ENCODE measurements around the gene CDK15. TPM values are rescaled to one million over a fixed set of nuclear protein-coding genes. Genes with fewer than 3 reads are reported as not detected.

Gene CDK15
- total and polyA plus RNA-seq, 5 donors from 2014 or later = not detected

DNA sequence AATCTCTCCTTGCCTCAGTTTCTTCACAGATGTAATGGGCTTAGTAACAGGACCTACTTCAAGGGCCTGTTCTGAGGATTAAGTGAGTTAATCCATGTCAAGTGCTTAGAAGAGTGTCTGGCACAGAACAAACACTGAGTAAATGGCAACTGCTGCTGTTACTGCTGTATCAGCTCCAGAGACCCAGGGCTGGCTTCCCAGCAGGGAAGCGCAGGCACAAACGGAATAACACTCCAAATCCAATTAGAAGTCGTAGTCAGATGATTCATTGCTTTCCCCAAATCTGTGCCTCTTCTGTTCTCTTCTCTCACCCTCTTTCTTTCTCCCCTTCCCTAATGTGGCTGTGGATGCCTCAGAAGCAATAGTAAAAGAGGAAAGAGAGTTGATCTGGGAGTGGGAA is 126.2 kb downstream of the CDK15 start:
- H3K27ac ChIP-seq (ENCODE audit: insufficient read depth, low read length, poor library complexity, severe bottlenecking) = no peak overlapping the region
- no peaks in the 10 kb centered on the region for H3K9me3 ChIP-seq (ENCODE audit: control insufficient read depth in 2 of 2, low read length in 2 of 2)
- Mint-ChIP-seq H3K27ac (no peak overlapping the region), H3K9me3 (peaks cover 0 to 6% (median 0%) of the 10 kb centered on the region in 7 donors), H3K36me3 (no peaks in the 10 kb centered on the region), H3K27me3 (peaks cover 17% of the 10 kb centered on the region), H3K4me3 (no peak overlapping the region), H3K4me1 (peaks cover 0 to 2% (median 0%) of the 10 kb centered on the region in 4 donors)
- H3K27me3 ChIP-seq (ENCODE audit: control insufficient read depth, insufficient read depth, low read length) = peaks cover 3% of the 10 kb centered on the region
- no peak for DNase-seq
- H3K4me3 ChIP-seq (ENCODE audit: low read depth, low read length) = no peak overlapping the region
- ATAC-seq (ENCODE audit: low read depth in 2 of 2) = no peak
- H3K4me1 ChIP-seq (ENCODE audit: control insufficient read depth, insufficient read depth, low read length, poor library complexity, severe bottlenecking) = no peaks in the 10 kb centered on the region
- no peaks in the 10 kb centered on the region for H3K36me3 ChIP-seq (ENCODE audit: control insufficient read depth, insufficient read depth, low read length)

GRCh38 chr2:201933792-201934237 is 127.5 kb downstream of the CDK15 start:
- no peaks in the 10 kb centered on the region for H3K36me3 ChIP-seq (ENCODE audit: control insufficient read depth, insufficient read depth, low read length)
- no peaks in the 10 kb centered on the region for H3K4me1 ChIP-seq (ENCODE audit: control insufficient read depth, insufficient read depth, low read length, poor library complexity, severe bottlenecking)
- H3K36me3 Mint-ChIP-seq = no peaks in the 10 kb centered on the region
- no peaks in the 10 kb centered on the region for H3K4me1 Mint-ChIP-seq
- H3K9me3 ChIP-seq (ENCODE audit: control insufficient read depth in 2 of 2, low read length in 2 of 2) = no peaks in the 10 kb centered on the region
- H3K9me3 Mint-ChIP-seq = peaks cover 0 to 6% (median 0%) of the 10 kb centered on the region in 7 donors
- peaks cover 6% of the 10 kb centered on the region for H3K27me3 ChIP-seq (ENCODE audit: control insufficient read depth, insufficient read depth, low read length)
- DNase-seq (no peak), ATAC-seq (ENCODE audit: low read depth in 2 of 2) (no peak)
- no peak overlapping the region for H3K4me3 Mint-ChIP-seq
- no peak overlapping the region for H3K4me3 ChIP-seq (ENCODE audit: low read depth, low read length)
- peaks cover 17% of the 10 kb centered on the region for H3K27me3 Mint-ChIP-seq
- no peak overlapping the region for H3K27ac Mint-ChIP-seq
- no peak overlapping the region for H3K27ac ChIP-seq (ENCODE audit: insufficient read depth, low read length, poor library complexity, severe bottlenecking)

GRCh38 chr2:201936817-201937216 is 130.5 kb downstream of the CDK15 start:
- DNase-seq (no peak), ATAC-seq (ENCODE audit: low read depth in 2 of 2) (no peak)
- peaks cover 12% of the 10 kb centered on the region for H3K27me3 Mint-ChIP-seq

DNA sequence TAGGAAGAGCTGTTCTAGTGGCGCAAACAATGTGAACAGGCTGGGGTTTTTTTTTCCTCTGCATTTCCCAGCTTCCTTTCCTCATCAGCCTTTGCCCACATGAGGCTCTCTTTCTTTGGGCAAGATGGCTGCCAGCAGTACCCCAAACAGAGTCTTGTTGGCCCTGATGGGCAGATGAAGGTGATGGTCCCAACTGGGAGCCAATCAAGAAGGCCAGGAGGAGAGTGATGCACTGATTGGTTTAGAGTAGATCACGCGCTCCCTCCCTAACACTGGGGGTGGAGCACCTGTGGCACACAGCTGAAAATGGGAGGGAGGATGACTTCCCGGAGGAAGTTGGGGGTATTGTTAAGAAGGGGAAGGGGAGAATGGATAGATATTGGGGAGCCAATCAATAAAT is 131.0 kb downstream of the CDK15 start:
- DNase-seq = no peak
- Mint-ChIP-seq H3K36me3 (no peaks in the 10 kb centered on the region), H3K4me1 (no peaks in the 10 kb centered on the region), H3K9me3 (peaks cover 0 to 6% (median 0%) of the 10 kb centered on the region in 7 donors), H3K27ac (no peak overlapping the region), H3K4me3 (peak overlapping the region in 1 of 4 donors; percentile 21), H3K27me3 (peaks cover 8% of the 10 kb centered on the region)
- ATAC-seq (ENCODE audit: low read depth in 2 of 2) = no peak
- Histone ChIP-seq H3K4me3 (ENCODE audit: low read depth, low read length) (no peak overlapping the region), H3K9me3 (ENCODE audit: control insufficient read depth in 2 of 2, low read length in 2 of 2) (no peaks in the 10 kb centered on the region), H3K27ac (ENCODE audit: insufficient read depth, low read length, poor library complexity, severe bottlenecking) (no peak overlapping the region), H3K36me3 (ENCODE audit: control insufficient read depth, insufficient read depth, low read length) (no peaks in the 10 kb centered on the region), H3K4me1 (ENCODE audit: control insufficient read depth, insufficient read depth, low read length, poor library complexity, severe bottlenecking) (no peaks in the 10 kb centered on the region), H3K27me3 (ENCODE audit: control insufficient read depth, insufficient read depth, low read length) (peaks cover 6% of the 10 kb centered on the region)

More at GRCh38 chr2:201936817-201937216, 130.5 kb downstream of the CDK15 start:
- Histone ChIP-seq H3K9me3 (ENCODE audit: control insufficient read depth in 2 of 2, low read length in 2 of 2) (no peaks in the 10 kb centered on the region), H3K4me1 (ENCODE audit: control insufficient read depth, insufficient read depth, low read length, poor library complexity, severe bottlenecking) (no peaks in the 10 kb centered on the region), H3K4me3 (ENCODE audit: low read depth, low read length) (no peak overlapping the region), H3K36me3 (ENCODE audit: control insufficient read depth, insufficient read depth, low read length) (no peaks in the 10 kb centered on the region), H3K27ac (ENCODE audit: insufficient read depth, low read length, poor library complexity, severe bottlenecking) (no peak overlapping the region), H3K27me3 (ENCODE audit: control insufficient read depth, insufficient read depth, low read length) (peaks cover 6% of the 10 kb centered on the region)
- Mint-ChIP-seq H3K9me3 (peaks cover 0 to 6% (median 0%) of the 10 kb centered on the region in 7 donors), H3K4me1 (no peaks in the 10 kb centered on the region), H3K36me3 (no peaks in the 10 kb centered on the region), H3K27ac (no peak overlapping the region), H3K4me3 (no peak overlapping the region)

DNA sequence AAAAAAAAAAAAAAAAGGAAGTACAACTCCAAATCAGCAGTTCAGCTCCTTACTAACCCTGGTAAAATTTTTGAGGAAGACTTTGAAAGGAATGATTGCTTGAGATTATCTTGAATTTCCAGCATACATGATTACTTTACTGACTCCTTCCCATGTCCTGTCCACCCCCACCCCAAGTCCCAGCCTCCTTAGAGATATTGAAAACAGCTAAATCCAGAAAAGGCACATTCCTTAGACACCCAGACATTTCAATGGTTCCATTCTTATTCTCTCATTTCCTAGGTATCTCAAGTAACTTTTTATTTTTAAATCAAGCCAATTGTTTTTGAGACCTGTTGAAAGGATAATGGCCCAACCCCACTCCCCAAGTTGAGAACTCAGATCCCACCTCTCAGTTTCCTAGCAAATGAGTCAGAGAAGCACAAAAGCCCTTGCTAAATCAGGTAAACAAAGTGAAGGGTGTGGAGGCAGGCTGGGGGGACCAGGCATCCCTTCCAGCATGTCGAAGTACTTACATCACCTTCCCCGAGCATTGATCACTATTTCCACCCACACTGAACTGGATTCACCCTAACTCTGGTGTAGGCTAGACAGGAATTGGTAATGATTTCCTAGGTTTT is 131.9 kb downstream of the CDK15 start:
- H3K27me3 Mint-ChIP-seq = peaks cover 8% of the 10 kb centered on the region
- no peaks in the 10 kb centered on the region for H3K9me3 ChIP-seq (ENCODE audit: control insufficient read depth in 2 of 2, low read length in 2 of 2)
- peaks cover 0 to 6% (median 0%) of the 10 kb centered on the region in 7 donors for H3K9me3 Mint-ChIP-seq
- H3K4me1 ChIP-seq (ENCODE audit: control insufficient read depth, insufficient read depth, low read length, poor library complexity, severe bottlenecking) = no peaks in the 10 kb centered on the region
- no peak overlapping the region for H3K4me3 Mint-ChIP-seq
- no peaks in the 10 kb centered on the region for H3K36me3 ChIP-seq (ENCODE audit: control insufficient read depth, insufficient read depth, low read length)
- H3K27ac Mint-ChIP-seq = no peak overlapping the region
- H3K4me3 ChIP-seq (ENCODE audit: low read depth, low read length) = no peak overlapping the region
- ATAC-seq (ENCODE audit: low read depth in 2 of 2) (no peak), DNase-seq (no peak)
- no peaks in the 10 kb centered on the region for H3K36me3 Mint-ChIP-seq
- no peak overlapping the region for H3K27ac ChIP-seq (ENCODE audit: insufficient read depth, low read length, poor library complexity, severe bottlenecking)
- no peaks in the 10 kb centered on the region for H3K4me1 Mint-ChIP-seq
- peaks cover 6% of the 10 kb centered on the region for H3K27me3 ChIP-seq (ENCODE audit: control insufficient read depth, insufficient read depth, low read length)

DNA sequence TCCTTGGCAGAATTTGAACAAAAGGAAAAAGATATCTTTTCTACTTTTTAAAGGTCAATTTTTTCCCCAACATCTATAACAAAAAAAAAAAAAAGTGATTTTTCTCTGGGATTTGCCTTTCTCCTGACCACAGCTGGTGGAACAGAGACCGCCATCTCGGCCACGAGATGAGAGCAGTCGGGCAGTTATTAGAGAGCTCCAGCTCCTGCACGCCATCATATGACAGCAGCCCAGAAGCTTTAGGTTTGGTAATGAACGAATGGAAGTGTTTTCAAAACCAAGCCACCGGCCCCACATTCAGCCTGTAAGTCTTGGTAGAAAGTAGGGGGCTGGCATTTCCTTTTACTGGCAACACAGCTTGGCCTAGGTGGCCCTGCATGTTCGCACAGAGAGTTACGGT is 132.4 kb downstream of the CDK15 start:
- Histone ChIP-seq H3K4me3 (ENCODE audit: low read depth, low read length) (no peak overlapping the region), H3K9me3 (ENCODE audit: control insufficient read depth in 2 of 2, low read length in 2 of 2) (no peaks in the 10 kb centered on the region), H3K4me1 (ENCODE audit: control insufficient read depth, insufficient read depth, low read length, poor library complexity, severe bottlenecking) (no peaks in the 10 kb centered on the region), H3K27me3 (ENCODE audit: control insufficient read depth, insufficient read depth, low read length) (peaks cover 6% of the 10 kb centered on the region), H3K27ac (ENCODE audit: insufficient read depth, low read length, poor library complexity, severe bottlenecking) (no peak overlapping the region), H3K36me3 (ENCODE audit: control insufficient read depth, insufficient read depth, low read length) (no peaks in the 10 kb centered on the region)
- ATAC-seq (ENCODE audit: low read depth in 2 of 2) = no peak
- Mint-ChIP-seq H3K4me3 (no peak overlapping the region), H3K27ac (no peak overlapping the region), H3K36me3 (no peaks in the 10 kb centered on the region), H3K4me1 (no peaks in the 10 kb centered on the region), H3K9me3 (peaks cover 0 to 6% (median 0%) of the 10 kb centered on the region in 7 donors), H3K27me3 (peaks cover 8% of the 10 kb centered on the region)
- DNase-seq = no peak

DNA sequence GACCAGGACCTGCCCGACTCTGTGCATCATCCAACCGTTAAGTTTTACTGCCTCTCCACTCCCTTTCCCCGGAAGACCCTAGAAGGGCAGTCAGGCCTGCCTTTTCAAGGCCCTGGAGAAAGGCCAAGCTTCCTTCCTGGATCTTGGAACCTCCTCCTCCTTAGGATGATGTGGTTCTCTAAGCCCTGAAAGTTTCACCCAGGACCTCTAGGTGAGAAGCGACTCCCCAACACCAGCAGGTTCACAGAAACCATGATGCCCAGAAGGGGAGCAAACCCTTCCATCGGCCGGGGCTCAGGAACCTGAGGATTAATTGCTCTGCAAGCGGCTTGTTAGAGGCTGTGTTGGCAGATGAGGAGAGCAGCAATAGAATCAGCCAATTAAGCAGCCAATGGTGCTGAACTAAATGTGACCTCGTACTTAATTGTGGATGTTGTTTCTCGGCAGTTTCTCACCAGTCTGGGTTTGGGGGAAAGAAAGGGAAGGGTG is 133.2 kb downstream of the CDK15 start:
- Histone ChIP-seq H3K9me3 (ENCODE audit: control insufficient read depth in 2 of 2, low read length in 2 of 2) (no peaks in the 10 kb centered on the region), H3K36me3 (ENCODE audit: control insufficient read depth, insufficient read depth, low read length) (no peaks in the 10 kb centered on the region), H3K27ac (ENCODE audit: insufficient read depth, low read length, poor library complexity, severe bottlenecking) (no peak overlapping the region), H3K27me3 (ENCODE audit: control insufficient read depth, insufficient read depth, low read length) (peaks cover 6% of the 10 kb centered on the region), H3K4me3 (ENCODE audit: low read depth, low read length) (no peak overlapping the region), H3K4me1 (ENCODE audit: control insufficient read depth, insufficient read depth, low read length, poor library complexity, severe bottlenecking) (no peaks in the 10 kb centered on the region)
- no peak for DNase-seq
- Mint-ChIP-seq H3K36me3 (no peaks in the 10 kb centered on the region), H3K27me3 (peaks cover 8% of the 10 kb centered on the region), H3K4me3 (no peak overlapping the region), H3K27ac (no peak overlapping the region), H3K9me3 (peaks cover 0 to 6% (median 0%) of the 10 kb centered on the region in 7 donors), H3K4me1 (no peaks in the 10 kb centered on the region)
- no peak for ATAC-seq (ENCODE audit: low read depth in 2 of 2)

- no peak overlapping the region for H3K4me3 Mint-ChIP-seq
These were observed 136.2 kb downstream of the CDK15 start for GRCh38 chr2:201942531-201942930.

More at GRCh38 chr2:201942531-201942930, 136.2 kb downstream of the CDK15 start:
- ATAC-seq (ENCODE audit: low read depth in 2 of 2) = no peak
- Mint-ChIP-seq H3K4me1 (no peaks in the 10 kb centered on the region), H3K9me3 (no peaks in the 10 kb centered on the region), H3K27ac (peak overlapping the region in 1 of 3 donors; percentile 41), H3K27me3 (peaks cover 5% of the 10 kb centered on the region), H3K36me3 (no peaks in the 10 kb centered on the region)
- Histone ChIP-seq H3K4me3 (ENCODE audit: low read depth, low read length) (no peak overlapping the region), H3K36me3 (ENCODE audit: control insufficient read depth, insufficient read depth, low read length) (no peaks in the 10 kb centered on the region), H3K4me1 (ENCODE audit: control insufficient read depth, insufficient read depth, low read length, poor library complexity, severe bottlenecking) (no peaks in the 10 kb centered on the region), H3K27me3 (ENCODE audit: control insufficient read depth, insufficient read depth, low read length) (peaks cover 3% of the 10 kb centered on the region), H3K9me3 (ENCODE audit: control insufficient read depth in 2 of 2, low read length in 2 of 2) (no peaks in the 10 kb centered on the region), H3K27ac (ENCODE audit: insufficient read depth, low read length, poor library complexity, severe bottlenecking) (no peak overlapping the region)
- DNase-seq = no peak
